ENCODE data around the gene SEMG2.

SEMG2 gene, protein sequence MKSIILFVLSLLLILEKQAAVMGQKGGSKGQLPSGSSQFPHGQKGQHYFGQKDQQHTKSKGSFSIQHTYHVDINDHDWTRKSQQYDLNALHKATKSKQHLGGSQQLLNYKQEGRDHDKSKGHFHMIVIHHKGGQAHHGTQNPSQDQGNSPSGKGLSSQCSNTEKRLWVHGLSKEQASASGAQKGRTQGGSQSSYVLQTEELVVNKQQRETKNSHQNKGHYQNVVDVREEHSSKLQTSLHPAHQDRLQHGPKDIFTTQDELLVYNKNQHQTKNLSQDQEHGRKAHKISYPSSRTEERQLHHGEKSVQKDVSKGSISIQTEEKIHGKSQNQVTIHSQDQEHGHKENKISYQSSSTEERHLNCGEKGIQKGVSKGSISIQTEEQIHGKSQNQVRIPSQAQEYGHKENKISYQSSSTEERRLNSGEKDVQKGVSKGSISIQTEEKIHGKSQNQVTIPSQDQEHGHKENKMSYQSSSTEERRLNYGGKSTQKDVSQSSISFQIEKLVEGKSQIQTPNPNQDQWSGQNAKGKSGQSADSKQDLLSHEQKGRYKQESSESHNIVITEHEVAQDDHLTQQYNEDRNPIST

DNA sequence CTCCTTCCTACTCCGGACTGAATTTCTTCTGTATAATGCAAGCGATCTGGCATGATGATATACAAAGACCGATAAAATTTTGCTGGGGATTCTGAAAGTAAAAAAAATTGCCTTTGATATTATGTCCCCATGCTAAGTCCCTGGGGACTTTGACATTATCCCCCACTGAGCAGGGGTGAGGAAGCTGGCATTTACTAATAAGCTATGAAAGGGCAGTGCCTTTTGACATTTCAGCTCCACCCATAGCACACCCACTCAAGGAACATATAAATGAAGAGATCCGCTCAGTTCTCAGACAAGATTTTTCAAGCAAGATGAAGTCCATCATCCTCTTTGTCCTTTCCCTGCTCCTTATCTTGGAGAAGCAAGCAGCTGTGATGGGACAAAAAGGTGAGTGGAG, at the start of gene SEMG2:
SEMG2 (plus strand) TSS at position 298 of the 400 bp plus-strand sequence; CDS start at position 315, 17 bp downstream.
- no peak for DNase-seq (ENCODE audit: low read depth, low spot score)

DNA sequence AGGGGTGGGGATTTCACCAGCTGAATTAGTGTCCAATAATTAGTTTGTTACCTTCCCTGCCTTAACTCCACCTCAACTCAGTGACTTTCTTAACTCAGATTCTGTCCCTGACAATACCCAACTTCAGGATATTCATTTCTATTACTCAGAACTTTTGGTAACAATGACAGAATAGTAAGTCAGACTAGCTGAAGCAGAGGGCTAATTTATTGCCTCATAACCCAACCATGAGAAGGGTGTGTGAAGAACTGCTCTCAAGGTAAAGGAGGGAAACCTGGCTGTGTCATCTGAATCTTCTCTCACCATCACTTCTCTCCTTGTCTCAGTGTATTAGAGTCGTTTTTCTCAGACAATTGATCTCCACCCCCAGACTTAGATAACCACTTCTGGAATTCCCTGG, 47.7 kb upstream of the SEMG2 start:
- no peak for DNase-seq (ENCODE audit: low read depth, low spot score)

- no peak for DNase-seq (ENCODE audit: low read depth, low spot score)
Measured at GRCh38 chr20:45174434-45175364, 46.5 kb upstream of the SEMG2 start, which contains the start of gene PI3. PI3 (plus strand) TSS chr20:45174902; CDS start chr20:45174923, 21 bp downstream.

DNA sequence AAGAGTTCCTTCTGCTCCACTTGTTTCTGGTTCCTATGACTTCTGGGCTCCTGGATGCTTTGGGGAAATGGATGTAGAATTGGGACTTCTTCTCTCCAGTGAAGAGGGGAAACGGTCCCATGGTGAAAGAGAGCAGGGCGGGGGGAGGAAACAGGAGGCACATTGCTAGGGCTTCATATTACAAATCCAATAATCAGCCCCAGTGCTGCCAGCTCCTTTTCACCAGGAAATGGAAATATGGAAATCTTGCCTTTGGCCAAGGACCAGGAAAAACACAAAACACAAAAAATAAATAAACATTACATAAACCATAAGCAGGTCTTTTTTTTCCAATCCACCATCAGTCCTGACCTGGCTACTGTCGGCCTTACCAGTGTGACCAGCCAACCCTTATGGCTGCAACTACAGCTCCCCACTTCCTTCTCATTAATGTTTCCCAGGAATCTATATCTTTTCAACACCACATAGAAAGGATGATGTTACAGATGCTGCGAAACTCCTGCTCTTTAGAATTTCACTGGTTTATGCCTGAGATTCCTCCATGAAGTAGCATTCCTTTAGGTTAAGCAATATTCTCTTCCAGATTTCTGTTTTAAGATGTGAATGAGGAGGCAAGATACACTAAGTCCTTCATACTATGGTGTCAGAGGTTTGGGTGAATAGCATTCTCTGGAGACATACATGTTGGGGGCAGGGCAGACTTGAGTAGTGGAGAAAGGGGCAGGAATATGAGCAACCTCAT, 44.5 kb upstream of the SEMG2 start:
- DNase-seq (ENCODE audit: low read depth, low spot score) = no peak

DNA sequence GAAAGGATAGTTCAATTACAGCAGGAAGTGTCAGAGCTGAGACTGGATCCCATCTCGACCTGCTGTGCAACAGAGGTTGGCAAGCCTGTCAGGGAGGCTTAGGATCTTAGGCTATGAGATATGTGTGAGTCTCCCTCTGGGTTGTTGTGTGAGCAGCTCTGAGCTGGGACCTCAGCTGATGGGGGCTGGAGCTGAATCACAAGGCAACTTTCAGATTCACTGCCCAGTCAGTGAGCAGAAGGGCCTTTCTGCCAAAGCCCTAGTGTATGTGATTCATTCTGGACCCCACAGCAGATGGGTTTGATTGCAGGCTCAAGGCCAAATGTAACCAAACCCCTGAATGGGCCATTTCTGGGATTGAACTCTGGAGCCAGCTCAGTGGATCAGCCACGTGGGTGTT, 42.0 kb upstream of the SEMG2 start:
- no peak for DNase-seq (ENCODE audit: low read depth, low spot score)

GRCh38 chr20:45181639-45182038, 39.5 kb upstream of the SEMG2 start:
- DNase-seq (ENCODE audit: low read depth, low spot score) = no peak

DNA sequence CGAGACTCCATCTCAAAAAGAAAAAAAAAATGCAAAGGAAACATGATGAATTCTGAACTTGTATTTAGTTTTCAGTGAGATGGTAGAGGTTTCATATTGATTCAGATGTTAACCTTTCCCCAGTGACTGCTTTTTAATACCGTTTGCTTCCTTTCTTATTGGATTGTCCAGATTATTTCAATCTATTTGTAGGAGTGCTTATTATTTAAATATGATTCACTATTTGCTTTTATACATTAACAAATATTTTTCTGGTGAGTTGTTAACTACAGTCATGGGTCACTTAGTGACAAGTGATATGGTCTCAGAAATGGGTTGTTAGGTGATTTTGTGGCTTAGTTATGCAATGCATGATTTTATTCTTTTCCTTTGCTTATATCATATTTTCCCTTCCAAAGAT, 38.1 kb upstream of the SEMG2 start:
- no peak for DNase-seq (ENCODE audit: low read depth, low spot score)

DNA sequence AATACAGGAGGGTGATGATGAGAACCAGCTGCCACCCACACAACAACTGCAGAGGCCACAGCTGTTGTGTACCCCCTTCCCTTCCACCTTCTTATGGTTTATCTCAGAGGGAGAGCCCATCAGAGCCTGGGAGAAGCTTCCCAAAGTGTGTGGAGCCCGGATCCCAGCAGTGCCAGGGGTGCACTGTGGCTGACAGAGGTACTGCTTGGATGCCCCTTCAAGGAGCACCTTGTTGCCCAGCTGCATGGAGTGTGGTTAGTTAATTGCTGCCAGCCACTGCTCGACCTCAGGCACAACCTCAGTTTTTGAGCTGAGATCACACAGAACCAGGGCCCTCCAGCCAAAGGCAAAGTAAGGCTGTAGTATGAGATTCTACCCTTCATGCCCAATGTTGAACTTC, 33.5 kb upstream of the SEMG2 start:
- no peak for DNase-seq (ENCODE audit: low read depth, low spot score)

DNA sequence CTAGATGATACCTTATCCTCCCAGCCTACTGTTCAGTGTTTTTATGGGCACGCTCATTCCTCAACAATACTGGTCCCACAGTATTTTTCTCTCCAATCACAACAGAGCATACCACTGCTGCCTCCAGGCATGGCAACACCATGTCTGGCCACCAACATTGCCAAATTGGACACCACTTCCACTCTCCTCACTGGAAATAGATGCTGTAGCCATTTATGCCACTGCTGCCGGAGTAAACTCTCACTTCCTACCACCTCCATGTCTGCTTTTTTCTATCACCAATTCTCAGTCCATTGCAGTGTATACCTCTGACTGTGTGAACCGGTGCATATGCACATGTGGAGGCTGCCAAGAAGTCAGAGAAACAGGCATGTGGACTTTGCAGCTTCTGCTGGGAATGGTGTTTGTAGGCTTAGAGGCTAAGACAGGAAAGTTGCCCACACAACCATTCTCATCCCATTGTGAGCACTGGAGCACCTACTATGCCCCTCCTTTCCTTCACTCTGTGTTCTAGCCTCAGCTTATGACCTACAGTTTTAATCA, 32.0 kb upstream of the SEMG2 start:
- DNase-seq (ENCODE audit: low read depth, low spot score) = no peak

- DNase-seq (ENCODE audit: low read depth, low spot score) = no peak
Measured at GRCh38 chr20:45189861-45190260, 31.3 kb upstream of the SEMG2 start.

DNA sequence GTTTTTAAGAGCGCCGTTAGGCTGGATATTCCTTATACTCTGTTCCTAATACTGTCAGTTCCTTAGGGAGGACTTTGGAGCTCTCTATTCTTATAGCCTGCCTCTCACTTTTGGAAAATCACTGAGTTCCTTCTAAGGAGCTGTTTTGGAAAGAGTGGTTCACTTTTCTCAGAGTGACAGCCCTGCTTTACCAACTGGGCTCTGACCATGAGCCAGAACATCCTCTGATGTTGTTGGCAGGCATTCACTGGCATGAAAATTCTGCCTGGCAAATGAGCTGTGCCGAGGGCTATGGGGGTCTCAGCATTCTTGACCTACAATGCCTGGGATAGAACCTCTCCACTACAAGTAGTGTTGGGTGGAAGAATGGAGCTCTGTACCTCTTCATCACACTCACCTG, 29.2 kb upstream of the SEMG2 start:
- no peak for DNase-seq (ENCODE audit: low read depth, low spot score)

- DNase-seq (ENCODE audit: low read depth, low spot score) = no peak
Measured at GRCh38 chr20:45193331-45193730, 27.8 kb upstream of the SEMG2 start.

DNA sequence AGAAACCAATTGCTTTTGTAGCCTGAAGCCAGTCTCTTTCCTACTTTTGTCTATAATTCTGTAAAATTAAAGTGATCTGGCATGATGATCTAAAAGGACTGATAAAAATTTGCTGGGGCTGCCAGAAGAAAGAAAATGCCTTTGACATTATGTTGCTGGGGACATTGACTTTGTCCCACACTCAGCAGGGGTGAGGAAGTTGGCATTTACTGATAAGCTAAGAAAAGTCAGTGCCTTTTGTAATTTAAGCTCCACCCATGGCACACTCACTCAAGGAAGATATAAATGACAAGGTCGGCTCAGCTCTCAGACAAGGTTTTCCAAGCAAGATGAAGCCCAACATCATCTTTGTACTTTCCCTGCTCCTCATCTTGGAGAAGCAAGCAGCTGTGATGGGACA, 14.4 kb upstream of the SEMG2 start, which contains the start of gene SEMG1:
SEMG1 (plus strand) TSS at position 309 of the 400 bp plus-strand sequence; CDS start at position 330, 21 bp downstream.
- no peak for DNase-seq (ENCODE audit: low read depth, low spot score)

GRCh38 chr20:45209924-45210323, 11.2 kb upstream of the SEMG2 start:
- no peak for DNase-seq (ENCODE audit: low read depth, low spot score)

- no peak for DNase-seq (ENCODE audit: low read depth, low spot score)
Measured at GRCh38 chr20:45211569-45212474, 9.4 kb upstream of the SEMG2 start.

DNA sequence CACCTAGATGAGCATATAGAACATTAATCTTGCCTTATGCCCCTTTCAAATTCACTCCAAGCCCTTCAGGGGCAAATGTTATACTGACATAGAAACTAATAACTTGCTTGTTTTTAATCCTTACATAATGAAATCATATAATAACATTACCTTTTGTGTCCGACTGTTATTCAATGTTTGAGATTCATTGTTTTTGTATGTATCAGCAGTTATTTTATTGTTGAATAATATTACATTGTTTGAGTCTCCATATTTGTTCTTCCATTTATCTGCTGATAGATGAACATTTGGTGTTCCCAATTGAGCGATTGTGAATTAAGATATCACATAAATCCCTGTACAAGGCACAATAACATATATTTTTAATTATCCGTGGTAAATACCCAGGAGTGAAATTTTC, 8.3 kb upstream of the SEMG2 start:
- no peak for DNase-seq (ENCODE audit: low read depth, low spot score)

DNA sequence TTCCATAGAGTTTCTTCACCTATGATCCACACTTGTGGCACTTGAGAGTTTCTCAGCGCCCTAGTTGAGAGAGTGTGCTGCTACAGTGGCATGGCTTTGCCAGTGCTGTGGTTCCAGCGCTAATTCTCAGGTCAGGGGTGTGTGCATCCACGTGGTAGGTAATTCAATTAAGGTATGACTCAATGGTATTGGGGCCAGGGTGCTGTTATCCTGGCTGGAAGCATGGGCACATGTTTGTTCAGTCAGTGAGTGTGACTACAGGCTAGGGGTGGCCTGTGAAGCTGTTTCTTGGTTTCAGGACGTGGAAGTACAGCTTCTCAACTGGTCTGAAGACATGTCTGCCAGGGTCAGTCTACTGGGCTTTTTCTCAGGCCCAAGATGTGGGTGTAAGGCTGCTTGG, 3.0 kb upstream of the SEMG2 start:
- DNase-seq (ENCODE audit: low read depth, low spot score) = no peak

DNA sequence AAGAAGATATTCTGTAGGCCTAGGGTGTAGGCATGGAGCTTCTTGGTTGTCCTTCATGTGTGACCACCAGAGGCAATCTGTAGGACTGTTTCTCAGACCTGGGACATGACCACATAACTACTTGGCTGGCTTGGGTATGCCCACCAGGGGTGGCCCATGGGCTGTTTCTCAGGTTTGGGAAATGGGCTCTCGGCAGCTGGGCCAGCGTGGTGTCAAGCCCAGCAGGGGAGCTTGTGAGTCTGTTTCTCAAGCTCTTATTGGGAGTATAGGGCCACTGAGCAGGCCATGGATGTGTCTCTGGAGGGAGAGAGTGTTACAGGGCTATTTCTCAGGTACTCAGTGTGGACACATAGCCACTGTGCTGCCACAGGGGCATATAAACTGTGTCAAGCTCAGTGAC, 2.5 kb upstream of the SEMG2 start:
- no peak for DNase-seq (ENCODE audit: low read depth, low spot score)

DNA sequence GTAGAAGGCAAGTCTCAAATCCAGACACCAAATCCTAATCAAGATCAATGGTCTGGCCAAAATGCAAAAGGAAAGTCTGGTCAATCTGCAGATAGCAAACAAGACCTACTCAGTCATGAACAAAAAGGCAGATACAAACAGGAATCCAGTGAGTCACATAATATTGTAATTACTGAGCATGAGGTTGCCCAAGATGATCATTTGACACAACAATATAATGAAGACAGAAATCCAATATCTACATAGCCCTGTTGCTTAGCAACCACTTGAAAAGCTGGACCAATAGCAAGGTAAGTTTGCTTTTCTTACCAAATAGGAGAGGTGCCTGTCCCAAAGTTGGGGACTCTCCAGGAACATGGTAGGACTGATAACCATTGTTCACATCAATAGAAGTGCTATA, 2.0 kb downstream of the SEMG2 start:
- no peak for DNase-seq (ENCODE audit: low read depth, low spot score)

- DNase-seq (ENCODE audit: low read depth, low spot score) = no peak
Measured at GRCh38 chr20:45226287-45226686, 5.1 kb downstream of the SEMG2 start.

All from brain pericyte (primary cell).